ENCODE data around the gene IFT27.

DNA sequence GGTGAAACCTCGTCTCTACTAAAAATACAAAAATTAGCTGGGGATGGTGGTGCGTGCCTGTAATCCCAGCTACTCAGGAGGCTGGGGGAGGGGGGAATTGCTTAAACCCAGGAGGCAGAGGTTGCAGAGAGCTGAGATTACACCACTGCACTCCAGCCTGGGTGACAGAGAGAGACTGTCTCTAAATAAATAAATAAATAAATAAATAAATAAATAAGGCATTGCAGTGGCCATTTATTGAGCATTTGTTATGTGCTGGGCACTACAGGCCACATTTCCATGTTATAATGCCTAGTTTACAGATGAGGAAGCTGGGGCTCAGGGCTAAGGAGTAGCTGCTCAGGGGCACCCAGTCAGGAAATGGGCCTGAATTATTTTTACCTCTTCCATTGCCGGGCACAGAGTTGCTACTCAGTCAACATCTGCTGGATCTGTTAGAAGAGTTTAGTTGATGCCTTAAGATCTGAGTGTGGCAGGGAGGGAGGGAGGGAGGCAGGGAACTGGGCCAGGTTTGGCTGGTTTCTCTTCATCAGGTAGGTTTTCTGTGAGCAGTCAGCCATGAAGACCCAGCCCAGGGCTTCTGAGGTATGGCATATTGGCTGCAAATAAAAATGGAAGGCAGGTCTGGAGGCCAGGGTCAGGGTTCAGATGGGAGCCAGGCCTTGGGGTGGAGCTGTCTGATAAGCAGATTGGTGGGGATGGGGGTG lies 35.3 kb upstream of the IFT27 start:
- no peak for TF ChIP-seq EP300 (IDR thresholded peaks at IDR 0.05)
- TF ChIP-seq, protein P1, sequence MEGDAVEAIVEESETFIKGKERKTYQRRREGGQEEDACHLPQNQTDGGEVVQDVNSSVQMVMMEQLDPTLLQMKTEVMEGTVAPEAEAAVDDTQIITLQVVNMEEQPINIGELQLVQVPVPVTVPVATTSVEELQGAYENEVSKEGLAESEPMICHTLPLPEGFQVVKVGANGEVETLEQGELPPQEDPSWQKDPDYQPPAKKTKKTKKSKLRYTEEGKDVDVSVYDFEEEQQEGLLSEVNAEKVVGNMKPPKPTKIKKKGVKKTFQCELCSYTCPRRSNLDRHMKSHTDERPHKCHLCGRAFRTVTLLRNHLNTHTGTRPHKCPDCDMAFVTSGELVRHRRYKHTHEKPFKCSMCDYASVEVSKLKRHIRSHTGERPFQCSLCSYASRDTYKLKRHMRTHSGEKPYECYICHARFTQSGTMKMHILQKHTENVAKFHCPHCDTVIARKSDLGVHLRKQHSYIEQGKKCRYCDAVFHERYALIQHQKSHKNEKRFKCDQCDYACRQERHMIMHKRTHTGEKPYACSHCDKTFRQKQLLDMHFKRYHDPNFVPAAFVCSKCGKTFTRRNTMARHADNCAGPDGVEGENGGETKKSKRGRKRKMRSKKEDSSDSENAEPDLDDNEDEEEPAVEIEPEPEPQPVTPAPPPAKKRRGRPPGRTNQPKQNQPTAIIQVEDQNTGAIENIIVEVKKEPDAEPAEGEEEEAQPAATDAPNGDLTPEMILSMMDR (IDR thresholded peaks at IDR 0.05) = no peak
- no peak for TF ChIP-seq POLR2A (IDR thresholded peaks at IDR 0.05)

All from sigmoid colon (tissue), 4 donors.